Cardiac fibroblast (primary cell): ENCODE measurements around the gene CTDSP2.
A peak's percentile ranks its signal among the peaks of the same experiment; 100 is the strongest.

Source experiments
- DNase-seq, 2 donors: peaks; one replicate each; pipeline versions ENCODE4 v3.0.0 to v3.0.0-alpha.2; 2010; ENCODE audit warnings: low read depth in 2 of 2
- H3K4me3 ChIP-seq, 2 donors: replicated peaks in 1 of 2; 1 replicate in 1 of 2; 2 replicates in 1 of 2; pipeline ENCODE4 v1.5.1; 2011; ENCODE audit warnings: low read depth in 2 of 2, low read length in 2 of 2, mild to moderate bottlenecking in 2 of 2, moderate library complexity in 1 of 2
- CTCF ChIP-seq: IDR thresholded peaks from one replicate; pipeline ENCODE4 v1.5.1; 2011; ENCODE audit warnings: low read depth, mild to moderate bottlenecking, low read length, inconsistent platforms

The CTDSP2 gene

GRCh38 chr12:57781244-57781643 lies 65.3 kb downstream of the CTDSP2 start:
- no peak for DNase-seq
- no peak for TF ChIP-seq CTCF
- H3K4me3 ChIP-seq: no peak overlapping the region

- no peak for DNase-seq
- TF ChIP-seq CTCF: no peak
- H3K4me3 ChIP-seq: no peak overlapping the region
These were observed 66.1 kb downstream of the CTDSP2 start for GRCh38 chr12:57780284-57780897.

GRCh38 chr12:57779736-57780135 lies 66.8 kb downstream of the CTDSP2 start:
- no peak overlapping the region for H3K4me3 ChIP-seq
- TF ChIP-seq CTCF: no peak
- DNase-seq: peak in 1 of 2 donors; percentile 35

GRCh38 chr12:57777911-57778310 lies 68.6 kb downstream of the CTDSP2 start:
- no peak overlapping the region for H3K4me3 ChIP-seq
- no peak for TF ChIP-seq CTCF
- DNase-seq: no peak

GRCh38 chr12:57777367-57777766 lies 69.2 kb downstream of the CTDSP2 start:
- TF ChIP-seq CTCF: no peak
- DNase-seq: no peak
- H3K4me3 ChIP-seq: no peak overlapping the region

GRCh38 chr12:57776247-57776587 lies 70.3 kb downstream of the CTDSP2 start:
- no peak overlapping the region for H3K4me3 ChIP-seq
- DNase-seq: no peak
- TF ChIP-seq CTCF: no peak

- DNase-seq: no peak
- H3K4me3 ChIP-seq: no peak overlapping the region
- no peak for TF ChIP-seq CTCF
These were observed 70.8 kb downstream of the CTDSP2 start for GRCh38 chr12:57775563-57776246.
